Measurements from ENCODE around the gene C22orf15.

GRCh38 chr22:23745791-23746190, 17.0 kb upstream of the C22orf15 start:
- TF ChIP-seq RFX5 (IDR thresholded peaks at IDR 0.05; ENCODE audit: borderline replicate concordance, low read depth, low read length) (no peak), CHD1 (IDR thresholded peaks at IDR 0.05; ENCODE audit: low read depth, low read length) (no peak), POLR2A (IDR thresholded peaks at IDR 0.05; ENCODE audit: control extremely low read depth in 1 of 2, low read depth in 2 of 2, low read length in 2 of 2) (no peak), CREB1 (IDR thresholded peaks at IDR 0.05) (no peak), CTCF (IDR thresholded peaks at IDR 0.05; ENCODE audit: control extremely low read depth in 1 of 3, insufficient read depth in 1 of 3, low read depth in 1 of 3, low read length in 3 of 3) (no peak), EGR1 (IDR thresholded peaks at IDR 0.05; ENCODE audit: borderline replicate concordance, low read depth, low read length) (no peak), JUND (IDR thresholded peaks at IDR 0.05; ENCODE audit: low read length) (no peak), POLR2AphosphoS5 (IDR thresholded peaks at IDR 0.05; ENCODE audit: low read depth, low read length) (no peak), CHD2 (IDR thresholded peaks at IDR 0.05; ENCODE audit: low read length) (no peak), MAFK (IDR thresholded peaks at IDR 0.05; ENCODE audit: low read depth, low read length) (no peak)

Data from H1 (cell line).